HG02759 (cell line): ENCODE data around the gene EPHB4.
A peak's percentile ranks its signal among the peaks of the same experiment; 100 is the strongest.
"Not testable (repeated sequence)": the region's sequence is repeated elsewhere in the genome, so short reads cannot be mapped to it uniquely, and the experiment has no call there.

Source experiments
- ATAC-seq: cut with Tn5 transposase; IDR thresholded peaks from one replicate; pipeline ENCODE4 v1.9.1; 2021; ENCODE audit warnings: mild to moderate bottlenecking, moderate library complexity; ENCODE audit not compliant: unreplicated experiment

EPHB4 gene

DNA sequence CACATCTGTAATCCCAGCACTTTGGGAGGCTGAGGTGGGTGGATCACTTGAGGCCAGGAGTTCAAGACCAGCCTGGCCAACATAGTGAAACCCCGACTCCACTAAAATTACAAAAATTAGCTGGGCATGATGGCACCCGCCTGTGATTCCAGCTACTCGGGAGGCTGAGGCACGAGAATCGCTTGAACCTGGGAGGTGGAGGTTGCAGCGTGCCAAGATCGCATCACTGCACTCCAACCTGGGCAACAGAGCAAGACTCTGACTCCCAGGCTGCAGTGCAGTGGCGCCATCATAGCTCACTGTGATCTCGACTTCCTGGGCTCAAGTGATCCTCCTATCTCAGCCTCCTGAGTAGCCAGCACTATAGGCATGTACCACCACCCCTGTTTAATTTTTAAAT is 27.6 kb upstream of the EPHB4 start:
- not testable (repeated sequence) for ATAC-seq

DNA sequence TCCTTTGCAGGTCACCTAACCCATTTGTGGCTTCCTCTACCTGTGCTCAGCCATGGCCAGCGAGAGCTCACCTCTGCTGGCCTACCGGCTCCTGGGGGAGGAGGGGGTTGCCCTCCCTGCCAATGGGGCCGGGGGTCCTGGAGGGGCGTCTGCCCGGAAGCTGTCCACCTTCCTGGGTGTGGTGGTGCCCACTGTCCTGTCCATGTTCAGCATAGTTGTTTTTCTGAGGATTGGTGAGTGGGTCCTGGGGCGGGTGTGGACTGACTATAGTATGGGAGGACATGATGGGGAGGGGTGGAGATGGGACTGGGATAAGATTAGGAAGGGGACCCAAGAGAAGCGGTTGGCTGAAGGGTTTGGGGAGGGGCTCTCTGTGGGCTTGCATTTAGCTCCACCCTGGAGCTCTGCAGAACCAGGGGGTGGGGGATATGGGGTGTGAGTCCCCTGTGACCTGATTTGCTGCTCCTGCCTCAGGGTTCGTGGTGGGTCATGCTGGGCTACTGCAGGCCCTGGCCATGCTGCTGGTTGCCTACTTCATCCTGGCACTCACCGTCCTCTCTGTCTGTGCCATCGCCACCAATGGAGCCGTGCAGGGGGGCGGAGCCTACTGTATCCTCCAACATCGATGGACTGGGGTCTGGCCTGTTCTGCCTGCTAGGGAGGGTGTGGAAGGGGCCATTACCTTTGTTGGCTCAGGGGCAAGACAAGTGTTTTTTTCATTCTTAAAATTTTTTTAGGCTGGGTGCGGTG is 27.0 kb upstream of the EPHB4 start:
- no peak for ATAC-seq

GRCh38 chr7:100852048-100852872 is 24.9 kb upstream of the EPHB4 start, which contains the start of gene SLC12A9:
Gene SLC12A9, plus strand, starts transcription at chr7:100852713. Its CDS starts 1,485 bp downstream, at chr7:100854198.
- ATAC-seq = peak; percentile 96

GRCh38 chr7:100847360-100847759 is 20.0 kb upstream of the EPHB4 start:
- ATAC-seq = no peak

GRCh38 chr7:100840470-100841100 is 13.3 kb upstream of the EPHB4 start:
- no peak for ATAC-seq

GRCh38 chr7:100839361-100839760 is 12.0 kb upstream of the EPHB4 start:
- ATAC-seq = no peak

- ATAC-seq = peak; percentile 76
Measured at GRCh38 chr7:100837099-100837836, 9.9 kb upstream of the EPHB4 start.

GRCh38 chr7:100836812-100837098 is 9.4 kb upstream of the EPHB4 start:
- ATAC-seq = no peak

- ATAC-seq = no peak
Measured at GRCh38 chr7:100835903-100836811, 8.8 kb upstream of the EPHB4 start.

- no peak for ATAC-seq
Measured at GRCh38 chr7:100832281-100832633, 4.9 kb upstream of the EPHB4 start.

GRCh38 chr7:100830396-100830795 is 3.1 kb upstream of the EPHB4 start:
- no peak for ATAC-seq

DNA sequence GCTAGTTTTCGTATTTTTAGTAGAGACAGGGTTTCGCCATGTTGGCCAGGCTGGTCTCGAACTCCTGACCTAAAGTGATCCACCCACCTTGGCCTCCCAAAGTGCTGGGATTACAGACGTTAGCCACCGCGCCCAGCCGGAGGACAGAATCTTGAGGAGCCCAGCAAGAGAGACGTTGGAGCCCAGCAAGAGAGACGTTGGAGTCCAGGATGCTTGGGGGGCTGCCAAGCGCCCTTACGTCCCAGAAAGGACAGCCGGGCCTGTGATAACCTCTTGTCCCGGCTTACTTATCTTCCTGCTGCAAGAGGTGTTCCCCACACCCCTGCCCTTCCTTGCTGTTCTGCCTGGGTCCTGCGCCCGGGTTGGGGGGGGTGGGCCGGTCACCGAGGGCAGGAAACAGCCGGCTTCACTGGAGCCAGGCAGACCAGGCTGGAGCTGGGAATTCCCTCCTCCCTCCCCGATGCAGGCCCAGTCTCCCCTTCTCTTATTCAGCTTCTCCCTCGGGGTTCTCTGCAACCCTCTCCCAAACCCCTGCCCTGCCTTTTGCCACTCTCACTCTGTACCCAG is 1.9 kb upstream of the EPHB4 start:
- no peak for ATAC-seq

DNA sequence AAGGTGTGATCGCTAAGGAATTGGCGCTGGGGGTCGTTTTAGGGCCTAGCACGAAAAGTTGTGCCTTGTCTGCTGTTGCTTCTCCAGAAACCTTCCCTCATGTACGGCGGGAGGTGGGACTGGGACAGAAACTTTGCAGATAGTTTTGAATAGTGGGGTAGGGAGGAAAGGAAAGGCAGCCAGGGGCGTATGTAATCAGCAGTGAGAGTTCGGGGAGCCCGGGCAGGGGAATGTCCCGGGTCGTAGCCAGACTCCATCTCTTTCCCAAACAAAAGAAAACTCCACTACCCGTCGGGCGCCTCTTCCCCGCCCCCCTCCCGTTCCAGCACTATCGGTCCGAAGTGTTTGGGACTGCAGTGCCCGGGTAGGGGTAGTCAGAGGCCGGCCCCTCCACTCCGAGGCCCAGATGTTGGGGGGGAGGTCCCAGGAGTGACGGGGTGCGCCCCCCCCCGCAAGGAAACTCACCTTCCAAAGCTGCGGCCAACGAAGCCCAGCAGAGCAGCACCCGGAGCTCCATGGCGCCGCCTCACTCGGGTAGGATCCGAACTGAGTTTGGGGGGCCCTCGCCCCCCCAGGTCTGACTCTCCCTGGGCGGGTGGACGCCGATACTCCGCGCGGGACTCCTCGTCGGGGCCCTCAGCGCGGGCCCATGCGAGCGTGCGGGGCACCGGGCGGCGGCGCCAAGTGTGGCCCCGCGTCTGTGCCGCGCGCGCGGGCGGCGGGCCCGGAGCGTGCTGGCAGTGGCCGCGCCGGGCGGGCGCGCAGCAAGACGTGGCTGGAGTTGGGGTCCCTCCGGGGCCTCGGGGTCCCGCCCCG is 601 bp downstream of the EPHB4 start:
- ATAC-seq = no peak

- ATAC-seq = no peak
Measured at GRCh38 chr7:100825751-100826513, 1.4 kb downstream of the EPHB4 start.

- no peak for ATAC-seq
Measured at GRCh38 chr7:100825215-100825671, 2.1 kb downstream of the EPHB4 start.

- no peak for ATAC-seq
Measured at GRCh38 chr7:100824499-100825214, 2.7 kb downstream of the EPHB4 start.

DNA sequence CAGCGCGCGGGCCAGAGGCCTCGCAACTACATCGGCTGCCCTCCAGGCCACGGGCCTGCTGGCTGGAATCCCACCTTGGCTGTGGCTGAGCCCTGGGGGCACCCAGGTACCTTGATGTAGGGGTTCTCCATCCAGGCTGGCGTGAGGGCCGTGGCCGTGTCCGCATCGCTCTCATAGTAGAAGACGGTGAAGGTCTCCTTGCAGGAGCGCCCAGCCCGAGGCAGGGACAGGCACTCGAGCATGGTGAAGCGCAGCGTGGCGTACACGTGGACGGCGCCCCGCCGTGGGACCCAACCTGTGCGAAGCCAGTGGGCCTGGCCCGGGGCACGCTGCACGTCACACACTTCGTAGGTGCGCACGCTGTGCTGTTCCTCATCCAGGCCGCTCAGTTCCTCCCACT is 3.8 kb downstream of the EPHB4 start:
- no peak for ATAC-seq

- ATAC-seq = no peak
Measured at GRCh38 chr7:100823140-100823525, 4.2 kb downstream of the EPHB4 start.
